Right lung (tissue), 5 donors: Measurements from ENCODE around the gene BAMBI. TPM values are rescaled to one million over a fixed set of nuclear protein-coding genes. Genes with fewer than 3 reads are reported as not detected.

Experiments used
- DNase-seq, 2 donors: peaks; one replicate each; pipeline ENCODE4 v3.0.0-alpha.2; 2013
- polyA plus RNA-seq, 5 donors: library from polyadenylated mRNA; unstranded; fragments of 120-200 nt; gene quantifications; one replicate each; pipeline versions ENCODE4 v1.2.1 to v1.2.3, GENCODE V29; 2013; ENCODE audit warnings: inconsistent platforms in 1 of 5, low replicate concordance in 1 of 5; ENCODE audit not compliant: insufficient read length in 5 of 5, insufficient read depth in 1 of 5

Gene BAMBI
- polyA plus RNA-seq, 5 donors = 104 to 151 (median 136) TPM

DNA sequence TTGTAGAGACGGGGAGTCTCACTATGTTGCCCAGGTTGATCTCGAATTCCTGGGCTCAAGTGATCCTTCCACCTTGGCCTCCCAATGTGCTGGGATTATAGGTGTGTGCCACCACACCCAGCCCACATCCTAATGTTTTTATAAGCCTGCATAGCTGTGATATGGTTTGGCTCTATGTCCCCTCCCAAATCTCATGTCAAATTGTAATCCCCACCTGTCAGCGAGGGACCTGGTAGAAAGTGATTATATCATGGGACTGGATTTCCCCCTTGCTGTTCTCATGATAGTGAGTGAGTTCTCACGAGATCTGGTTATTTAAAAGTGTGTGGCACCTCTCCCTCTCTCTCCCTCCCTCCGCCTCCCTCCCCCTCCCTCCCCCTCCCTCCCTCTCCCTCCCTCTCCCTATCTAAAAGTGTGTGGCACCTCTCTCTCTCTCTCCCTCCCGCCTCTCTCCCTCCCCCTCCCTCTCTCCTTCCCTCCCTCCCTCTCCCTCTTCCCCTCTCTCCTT, 13.9 kb downstream of the BAMBI start:
- no peak for DNase-seq

DNA sequence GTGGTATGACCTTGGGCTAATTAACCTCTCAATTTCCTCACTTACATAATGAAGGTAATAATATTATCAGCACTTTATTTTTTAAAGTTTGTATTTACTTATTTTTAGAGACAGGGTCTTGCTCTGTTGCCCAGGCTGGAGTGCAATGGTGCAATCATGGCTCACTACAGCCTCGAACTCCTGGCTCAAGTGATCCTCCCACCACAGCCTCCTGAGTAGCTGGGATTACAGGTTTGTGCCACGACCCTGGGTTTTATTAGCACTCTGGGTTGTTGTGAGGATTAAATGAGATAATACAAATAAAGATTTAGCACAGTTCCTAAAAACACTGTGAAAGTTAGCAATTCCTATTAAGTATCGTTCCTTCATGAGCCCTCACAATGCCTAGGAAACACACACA, 14.7 kb downstream of the BAMBI start:
- no peak for DNase-seq

DNA sequence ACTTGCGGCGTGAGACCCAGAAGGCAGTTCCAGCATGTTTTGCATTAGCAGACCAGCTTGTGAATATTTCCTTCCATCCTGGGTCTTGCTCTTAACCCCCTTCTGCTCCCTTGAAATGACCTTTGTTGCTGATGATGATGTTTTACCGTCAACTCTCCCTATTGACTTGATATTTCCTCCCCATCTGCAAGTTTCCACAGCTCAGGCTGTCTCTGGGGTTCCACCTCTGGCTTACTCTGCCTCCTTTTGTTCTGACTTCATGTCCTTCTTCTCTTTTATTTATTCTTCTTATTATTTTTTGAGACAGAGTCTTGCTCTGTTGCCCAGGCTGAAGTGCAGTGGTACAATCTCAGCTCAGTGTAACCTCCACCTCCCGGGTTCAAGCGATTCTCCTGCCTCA, 17.2 kb downstream of the BAMBI start:
- DNase-seq = no peak

DNA sequence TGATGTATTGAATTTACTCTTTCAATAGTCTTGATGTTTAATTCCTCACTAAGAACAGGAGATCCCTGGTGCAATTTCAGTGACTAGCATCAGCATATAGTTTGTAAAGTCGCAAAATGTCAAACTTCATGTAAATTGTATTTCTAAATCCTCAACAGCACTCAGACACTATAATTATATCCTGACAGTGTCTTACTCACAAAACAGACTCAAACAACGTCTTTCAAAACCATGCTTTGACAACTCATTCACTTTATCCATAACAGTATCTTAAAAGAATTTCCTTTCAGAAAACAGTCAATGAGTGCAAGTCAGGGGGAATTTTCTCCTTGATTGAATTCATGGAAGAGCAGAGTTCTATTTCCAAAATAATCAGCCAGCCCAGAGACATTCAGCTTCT, 20.8 kb downstream of the BAMBI start:
- no peak for DNase-seq

DNA sequence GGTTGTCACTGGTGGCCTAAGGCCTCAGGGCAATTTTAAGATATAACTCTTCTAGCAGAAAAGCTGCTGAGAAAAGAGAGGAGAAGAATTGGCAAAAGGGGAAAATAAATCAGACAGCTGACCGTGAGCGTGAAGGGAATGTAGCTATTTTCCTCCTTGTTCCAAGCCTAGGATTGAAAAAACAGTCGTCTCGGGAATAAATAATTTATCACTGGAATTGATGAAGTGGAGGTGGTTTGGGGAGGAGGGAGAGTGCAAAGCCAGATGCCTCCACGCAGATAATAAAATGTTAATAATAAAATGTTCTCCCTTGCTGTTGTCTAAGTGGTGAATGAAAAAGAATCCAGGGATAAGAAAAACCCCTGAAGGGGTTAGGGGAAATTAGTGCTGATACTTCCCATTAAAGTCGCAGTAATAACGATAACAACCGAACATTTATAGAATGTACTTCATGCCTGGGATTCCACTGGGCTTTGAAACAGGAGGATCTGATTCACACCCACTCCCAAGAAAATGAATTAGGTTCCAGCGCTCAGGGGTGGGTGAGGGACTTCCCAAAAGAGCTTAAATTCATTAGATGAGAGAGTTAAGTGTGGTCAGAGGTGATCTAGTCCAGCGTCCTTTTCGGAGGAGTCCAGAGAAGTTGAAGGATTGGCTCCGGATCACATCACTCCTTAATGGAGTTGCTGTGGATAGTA, 27.3 kb downstream of the BAMBI start:
- no peak for DNase-seq

DNA sequence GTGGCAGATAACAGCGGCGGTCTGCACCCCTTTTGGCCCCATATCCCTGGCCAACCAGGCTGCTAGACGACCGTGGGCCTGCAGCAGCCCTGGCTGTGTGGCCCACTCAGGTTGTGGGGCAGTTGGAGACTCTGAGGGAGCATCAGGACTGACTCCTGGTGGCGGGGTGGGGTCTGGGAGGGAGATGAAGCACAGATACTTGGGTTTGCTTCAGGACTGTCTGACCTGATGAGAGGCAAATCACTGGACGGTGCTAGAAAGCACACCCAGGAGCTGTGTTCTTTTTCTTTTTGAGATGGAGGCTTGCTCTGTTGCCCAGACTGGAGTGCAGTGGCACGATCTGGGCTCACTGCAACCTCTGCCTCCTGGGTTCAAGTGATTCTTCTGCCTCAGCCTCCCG, 28.2 kb downstream of the BAMBI start:
- DNase-seq = no peak

DNA sequence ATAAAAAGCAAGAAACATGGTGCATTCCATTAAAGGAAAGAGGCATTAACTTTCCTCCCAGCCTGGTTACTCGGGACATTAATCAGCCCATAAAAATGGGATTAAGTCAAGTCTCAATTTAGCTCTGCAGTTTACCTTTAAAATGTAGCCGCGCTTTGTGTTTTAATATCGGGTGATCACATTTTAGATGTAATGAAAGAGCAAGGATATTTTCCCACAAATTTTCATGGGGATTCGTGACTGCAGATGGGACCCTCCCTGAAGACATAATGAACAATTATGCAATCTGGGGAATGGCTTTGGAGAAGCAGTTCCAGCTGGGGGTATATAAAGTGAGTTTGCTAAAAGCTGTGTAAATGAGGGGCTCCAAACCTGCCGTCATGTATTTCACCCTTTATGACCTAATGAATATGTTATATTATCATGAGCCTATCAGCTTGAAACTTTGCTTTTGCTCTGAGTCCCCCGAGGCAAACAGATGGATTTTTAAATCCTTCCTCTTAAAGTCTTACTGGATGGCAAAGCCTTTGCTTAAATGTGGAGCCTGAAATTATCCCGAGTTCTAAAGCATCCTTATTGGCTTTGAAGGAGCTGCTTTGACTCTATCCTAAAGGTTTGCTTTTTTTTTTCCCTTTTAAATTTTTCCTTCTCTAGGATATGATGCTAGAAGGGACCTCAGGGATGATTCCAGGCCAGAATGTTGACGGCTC, 31.8 kb downstream of the BAMBI start:
- no peak for DNase-seq

DNA sequence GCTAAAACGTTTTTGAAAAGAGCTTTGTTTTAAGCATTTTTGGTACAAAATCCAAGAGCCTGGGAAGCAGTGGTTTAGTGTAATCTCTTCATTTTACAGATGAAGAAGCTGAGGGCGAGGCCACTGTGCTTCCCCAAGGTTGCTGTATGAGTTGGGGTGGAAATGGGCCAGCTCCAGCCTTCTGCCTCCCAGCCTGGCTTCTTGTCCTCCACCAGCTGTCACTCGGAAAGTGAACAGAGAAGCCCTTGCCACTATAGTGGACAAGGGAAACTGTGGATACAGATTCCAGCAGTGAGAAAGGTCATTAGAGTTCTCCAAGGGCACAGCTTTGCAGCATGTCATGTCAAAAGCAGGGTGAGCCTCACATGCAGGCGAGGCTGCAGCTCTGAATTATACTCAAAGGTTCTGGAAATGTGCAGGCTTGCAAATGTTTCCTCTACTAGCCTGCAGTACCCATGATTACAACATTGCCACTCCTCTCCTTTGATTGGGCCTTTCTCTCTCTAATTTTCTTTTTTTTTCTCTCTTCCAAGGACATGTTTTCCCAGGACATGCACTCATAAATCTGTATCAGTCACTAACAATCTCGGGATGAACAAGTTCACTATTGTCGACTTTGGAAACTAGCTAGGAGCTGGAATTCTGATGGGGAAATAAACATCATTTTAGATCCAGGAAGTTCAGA, 33.0 kb downstream of the BAMBI start:
- DNase-seq = no peak

DNA sequence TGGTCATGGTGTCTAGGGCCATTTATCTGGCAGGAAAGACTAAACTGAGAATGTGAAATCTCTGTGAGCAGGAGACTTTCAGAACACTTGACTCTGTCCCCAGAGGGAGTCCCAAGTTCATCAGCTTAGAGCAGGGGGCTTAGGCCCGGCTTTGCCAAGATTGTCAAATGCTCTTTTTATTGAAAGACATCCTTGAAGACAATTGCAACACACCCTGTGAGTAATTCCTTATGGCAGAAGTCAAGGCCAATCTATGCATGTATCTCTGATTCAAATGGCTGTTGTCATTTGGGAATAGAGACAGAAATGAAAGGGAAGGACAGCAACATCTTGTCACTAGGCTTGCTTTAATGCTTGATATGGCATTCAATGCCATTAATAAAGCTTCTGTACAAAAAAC, 33.7 kb downstream of the BAMBI start:
- DNase-seq = no peak

DNA sequence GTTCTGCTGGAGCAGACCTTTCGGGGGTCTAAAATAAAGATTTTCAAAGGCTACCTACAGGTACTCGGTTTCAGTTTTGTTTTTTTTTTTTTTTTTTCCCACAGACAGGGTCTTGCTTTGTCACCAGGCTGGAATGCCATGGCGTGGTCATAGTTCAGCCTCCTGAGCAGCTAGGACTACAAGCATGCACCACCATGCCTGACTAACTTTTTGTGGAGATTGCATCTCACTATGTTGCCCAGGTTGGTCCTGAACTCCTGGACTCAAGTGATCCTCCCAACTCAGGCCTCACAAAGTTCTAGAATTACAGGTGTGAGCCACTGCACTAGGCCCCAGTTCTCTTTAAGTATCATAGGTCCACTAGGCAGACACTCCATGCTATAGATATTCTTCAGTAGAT, 34.5 kb downstream of the BAMBI start:
- DNase-seq = no peak

DNA sequence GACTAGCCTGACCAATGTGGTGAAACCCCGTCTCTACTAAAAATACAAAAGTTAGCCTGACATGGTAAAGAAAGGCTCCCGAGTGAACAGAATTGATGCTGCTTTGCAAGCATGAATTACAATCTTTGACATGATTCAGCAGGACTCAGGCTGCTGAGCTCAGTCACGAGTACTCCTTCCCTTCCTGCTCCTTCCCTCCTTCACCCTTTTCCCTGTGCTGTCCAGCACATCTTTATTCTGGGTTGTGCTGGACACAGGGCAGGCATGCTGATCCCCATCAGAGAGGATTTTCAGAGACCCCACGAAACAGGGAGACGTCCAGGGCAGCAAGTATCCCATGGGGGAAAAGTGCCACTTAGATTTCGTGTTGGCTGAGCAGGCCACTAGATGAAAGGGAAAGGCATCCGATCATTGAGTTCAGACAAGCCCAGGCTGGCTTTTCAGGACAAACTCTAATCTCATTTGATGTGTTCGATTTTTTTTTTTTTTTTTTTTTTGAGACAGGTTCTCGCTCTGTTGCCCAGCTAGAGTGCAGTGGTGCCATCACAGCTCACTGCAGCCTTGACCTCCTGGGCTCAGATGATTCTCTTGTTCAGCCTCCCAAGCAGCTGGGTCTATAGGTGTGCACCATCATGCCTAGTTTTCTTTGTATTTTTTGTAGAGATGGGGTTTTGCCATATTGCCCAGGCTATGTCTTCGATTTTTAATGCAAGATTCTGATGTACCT, 36.5 kb downstream of the BAMBI start:
- no peak for DNase-seq

DNA sequence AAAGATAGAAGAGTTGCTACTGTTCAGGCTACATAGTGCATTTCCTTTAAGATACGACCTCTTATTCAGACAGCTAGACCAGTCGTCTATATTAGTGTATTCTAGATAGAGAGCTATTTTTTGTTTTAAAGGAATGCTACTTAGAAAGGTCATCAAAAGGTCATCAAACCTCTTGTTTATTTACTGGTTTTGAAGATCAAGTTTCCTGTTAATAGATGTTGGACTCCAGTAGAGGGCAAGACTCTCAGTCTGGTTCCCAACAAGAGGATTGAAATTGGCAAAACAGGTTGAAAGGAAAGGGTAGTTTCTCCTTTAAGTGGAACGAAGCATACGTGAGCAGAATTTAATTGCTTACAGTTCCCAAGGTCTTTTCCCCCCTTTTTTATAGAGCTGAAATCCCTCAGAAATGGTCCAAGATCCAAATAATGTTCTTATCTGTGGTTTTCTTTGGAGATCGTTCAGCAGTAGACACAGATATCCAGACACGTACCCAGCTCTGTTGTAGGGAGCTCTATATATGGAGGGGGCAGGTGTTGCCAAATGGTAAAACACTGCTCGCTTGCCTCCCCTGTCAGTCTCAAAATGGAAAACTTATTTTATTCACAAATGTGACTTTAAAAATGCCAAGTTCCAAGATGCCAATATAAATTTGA, 37.2 kb downstream of the BAMBI start:
- no peak for DNase-seq

DNA sequence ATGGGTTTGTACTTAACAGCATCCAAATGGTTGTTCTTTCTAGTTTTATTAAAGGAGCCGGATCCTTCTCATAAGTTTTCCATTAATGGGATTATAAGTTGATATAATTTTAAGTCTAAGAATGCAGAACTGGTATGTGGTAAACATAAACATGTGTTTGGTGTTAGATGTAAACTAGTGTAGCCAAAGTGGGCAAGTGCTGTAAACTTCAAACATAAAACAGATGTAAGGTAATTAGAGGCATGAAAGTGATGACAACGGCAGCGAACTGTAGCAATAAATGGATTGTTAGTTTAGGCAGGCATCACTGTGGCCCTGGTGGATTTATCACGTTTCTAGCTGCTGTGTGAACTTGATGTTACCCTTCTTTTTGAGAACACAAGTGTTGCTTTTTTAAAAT, 37.9 kb downstream of the BAMBI start:
- DNase-seq = no peak

DNA sequence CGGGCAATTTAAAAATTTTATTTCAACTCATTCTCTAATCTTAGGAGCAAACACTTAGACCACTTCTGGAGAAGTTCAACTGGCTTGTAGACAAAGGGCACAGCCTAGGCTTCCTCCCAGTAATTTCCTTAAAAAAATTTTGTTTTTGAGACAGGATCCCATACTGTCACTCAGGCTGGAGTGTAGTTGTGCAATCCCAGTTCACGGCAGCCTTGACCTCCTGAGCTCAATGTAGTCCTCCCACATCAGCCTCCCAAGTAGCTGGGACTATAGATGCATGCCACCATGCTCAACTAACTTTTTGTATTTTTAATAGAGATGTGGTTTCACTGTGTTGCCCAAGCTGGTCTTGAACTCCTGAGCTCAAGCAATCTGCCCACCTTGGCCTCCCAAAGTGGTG, 38.4 kb downstream of the BAMBI start:
- no peak for DNase-seq

DNA sequence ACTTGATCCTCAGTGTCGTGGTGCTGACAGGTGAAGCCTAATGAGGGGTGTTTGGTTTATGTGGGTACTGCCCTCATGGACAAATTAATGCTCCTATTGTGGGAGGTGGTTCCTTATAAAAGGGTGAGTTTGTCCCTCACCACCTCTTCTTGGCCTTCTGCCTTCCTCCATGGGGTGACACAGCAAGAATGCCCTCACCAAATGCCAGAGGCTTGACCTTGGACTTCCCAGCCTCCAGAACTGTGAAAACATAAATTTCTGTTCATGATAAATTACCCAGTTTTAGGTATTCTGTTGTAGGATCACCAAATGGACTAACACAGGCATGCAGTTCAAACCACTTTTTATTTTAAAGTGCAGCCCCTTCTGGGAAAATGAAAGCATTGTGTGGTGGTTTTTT, 39.4 kb downstream of the BAMBI start:
- DNase-seq = no peak

DNA sequence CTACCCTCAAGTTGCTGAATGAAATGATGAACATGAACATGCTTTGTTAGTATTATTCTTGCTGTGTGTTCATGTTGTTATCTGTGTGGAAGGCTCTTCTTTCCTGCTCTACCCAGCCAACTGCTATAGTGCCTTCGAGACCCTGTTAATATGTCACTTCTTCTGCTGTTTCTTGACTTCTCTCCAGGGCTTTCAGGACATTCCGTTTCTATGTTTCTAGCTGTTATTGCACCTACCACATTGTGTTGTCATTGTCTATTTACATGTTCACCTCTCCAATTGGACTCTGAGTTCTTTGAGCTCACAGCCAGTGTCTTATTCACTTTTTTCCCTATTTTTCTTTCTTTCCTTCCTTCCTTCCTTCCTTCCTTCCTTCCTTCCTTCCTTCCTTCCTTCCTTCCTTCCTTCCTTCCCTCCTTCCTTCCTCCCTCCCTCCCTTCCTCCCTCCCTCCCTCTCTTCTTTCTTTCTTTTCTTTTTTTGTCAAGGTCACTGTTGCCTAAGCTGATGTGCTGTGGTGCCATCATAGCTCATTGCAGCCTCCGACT, 40.4 kb downstream of the BAMBI start:
- no peak for DNase-seq

DNA sequence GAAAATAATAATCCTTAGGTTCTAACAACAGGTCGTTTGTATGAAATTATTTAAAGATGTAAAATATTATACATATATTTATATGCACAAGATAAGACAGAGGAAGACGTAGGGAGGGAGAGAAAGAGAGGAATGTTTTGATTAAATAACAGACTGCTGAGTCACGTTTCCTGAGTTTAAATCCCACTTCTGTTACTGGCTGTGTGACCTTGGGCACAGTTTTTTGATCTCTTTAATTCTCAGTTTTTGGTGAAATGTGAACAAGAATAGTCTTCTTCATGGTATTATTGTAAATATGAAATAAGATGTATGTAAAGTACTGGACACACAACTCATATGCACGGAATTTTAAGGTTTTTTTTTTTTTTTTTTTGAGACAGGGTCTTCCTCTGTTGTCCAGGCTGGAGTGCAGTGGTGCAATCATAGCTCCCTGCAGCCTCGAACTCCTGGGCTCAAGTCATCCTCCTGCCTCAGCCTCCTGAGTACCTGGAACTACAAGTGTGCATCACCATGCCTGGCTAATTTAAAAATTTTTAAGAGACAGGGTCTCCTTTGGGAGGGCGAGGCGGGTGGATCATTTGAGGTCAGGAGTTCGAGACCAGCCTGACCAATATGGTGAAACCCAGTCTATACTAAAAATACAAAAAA, 42.6 kb downstream of the BAMBI start:
- no peak for DNase-seq

DNA sequence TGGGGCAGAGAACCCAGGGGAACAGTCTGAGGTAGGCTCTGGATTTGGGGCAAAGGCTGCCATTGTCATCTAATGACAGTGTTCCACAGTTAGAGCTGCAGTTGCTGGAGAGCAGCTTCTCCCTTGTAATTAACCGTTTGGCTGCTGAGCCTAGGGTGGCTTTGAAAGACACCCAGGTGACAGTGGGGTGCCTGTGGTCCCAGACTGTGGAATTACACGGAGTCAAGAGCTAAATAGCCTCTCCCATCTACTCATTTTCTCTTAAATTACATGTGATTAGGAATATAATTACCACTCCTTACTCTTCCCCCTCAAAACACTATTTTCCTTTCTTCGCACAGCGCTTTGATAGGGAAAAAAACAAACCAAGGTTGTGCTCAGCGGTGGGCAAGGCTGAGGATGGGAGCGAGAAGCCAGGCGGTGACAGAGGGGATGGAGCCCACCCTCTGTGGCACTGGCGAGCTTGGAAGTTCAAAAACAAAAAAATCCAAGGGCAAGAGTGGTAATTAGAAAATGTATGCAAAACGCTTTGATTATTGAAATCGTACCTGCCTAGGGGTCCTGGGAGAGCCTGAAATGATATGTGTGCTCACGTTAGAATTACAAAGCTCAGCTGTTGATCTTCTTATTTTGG, 44.1 kb downstream of the BAMBI start:
- no peak for DNase-seq

DNA sequence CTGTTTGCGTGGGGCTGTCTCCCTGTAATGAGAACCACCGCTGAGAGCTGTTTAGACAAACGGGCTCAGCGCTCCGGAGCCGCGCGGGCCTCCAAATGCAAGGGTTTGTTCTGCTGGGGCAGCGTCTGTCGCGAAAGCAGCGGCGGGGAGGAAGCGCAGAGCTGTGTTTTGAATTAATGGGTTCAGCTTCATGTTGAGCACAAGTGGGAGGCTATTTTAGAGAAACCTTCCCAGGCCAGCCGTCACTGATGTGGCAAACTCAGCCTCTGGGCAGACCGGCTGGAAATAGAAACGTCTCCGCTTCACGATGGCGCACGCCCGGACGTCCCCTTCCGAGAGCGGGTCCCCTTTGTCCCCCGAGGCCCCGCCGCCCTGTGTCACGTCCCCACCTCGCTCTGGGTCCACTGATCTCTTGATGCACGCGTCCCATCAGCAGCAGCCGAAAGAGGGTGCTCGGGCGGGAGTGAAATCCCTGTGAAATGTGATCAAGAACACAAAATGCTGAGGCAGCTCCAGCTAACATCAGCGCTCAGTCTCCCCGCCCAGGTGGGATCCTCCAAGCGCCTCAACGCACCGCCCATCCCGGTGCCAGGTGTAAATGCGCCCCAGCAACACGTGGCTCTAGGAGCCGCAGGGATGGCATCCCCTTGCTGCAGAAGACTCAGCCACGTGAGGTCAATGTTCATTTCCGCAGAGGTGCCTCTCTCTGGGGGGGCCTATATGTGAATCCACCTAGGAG, 44.9 kb downstream of the BAMBI start:
- DNase-seq = peak; percentile 48 to 52

DNA sequence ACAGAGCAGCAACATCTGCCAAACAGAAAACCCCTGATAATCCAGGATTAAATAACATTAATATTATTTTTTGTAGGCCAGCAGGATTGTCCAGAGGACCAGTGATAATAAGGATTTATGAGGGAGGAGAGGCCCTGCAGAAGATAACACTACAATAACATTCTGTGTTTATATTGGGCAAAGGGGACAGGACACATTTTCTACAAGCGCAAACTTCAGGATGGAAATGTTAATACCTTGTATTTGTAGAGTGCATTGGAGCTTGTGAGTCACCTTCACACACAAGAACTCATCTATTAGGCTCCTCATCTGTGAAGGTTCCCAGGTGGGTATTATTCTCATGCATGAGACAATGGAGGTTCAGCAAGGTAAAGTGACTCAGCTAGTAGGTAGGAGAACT, 51.0 kb downstream of the BAMBI start:
- DNase-seq = no peak
